Central memory CD8-positive, alpha-beta T cell (primary cell): ENCODE results near the gene GNG12.

ENCODE experiments used
- ATAC-seq: fragments of 150-1000 bp; cut with Tn5 transposase; replicated peaks from 2 replicates; pipeline ENCODE4 v1.10.0; 2022; ENCODE audit warnings: mild to moderate bottlenecking, moderate FRiP score, moderate number of reproducible peaks; ENCODE audit not compliant: poor library complexity, severe bottlenecking; ENCODE audit errors: extremely low read depth
- DNase-seq, 2 donors: peaks; one replicate each; pipeline ENCODE4 v3.0.0; 2021; ENCODE audit warnings: low spot score in 2 of 2
- H3K27ac Mint-ChIP-seq: one replicate; pipeline ENCODE4 v1.8.0; 2022; ENCODE audit warnings: low read depth, mild to moderate bottlenecking, moderate library complexity, mixed read lengths
- H3K27me3 Mint-ChIP-seq: one replicate; pipeline ENCODE4 v1.8.0; 2022; ENCODE audit warnings: mixed read lengths
- H3K36me3 Mint-ChIP-seq: one replicate; pipeline ENCODE4 v1.8.0; 2022; ENCODE audit warnings: mild to moderate bottlenecking, moderate library complexity, mixed read lengths; ENCODE audit not compliant: insufficient read depth
- H3K4me1 Mint-ChIP-seq: one replicate; pipeline ENCODE4 v1.8.0; 2022; ENCODE audit warnings: mixed read lengths
- H3K4me3 Mint-ChIP-seq: one replicate; pipeline ENCODE4 v1.8.0; 2022; ENCODE audit warnings: mild to moderate bottlenecking, moderate library complexity, mixed read lengths
- H3K9me3 Mint-ChIP-seq: one replicate; pipeline ENCODE4 v1.8.0; 2022; ENCODE audit warnings: mixed read lengths

The GNG12 gene

GRCh38 chr1:67710417-67710816 is 122.8 kb downstream of the GNG12 start:
- H3K27ac Mint-ChIP-seq = no peak overlapping the region

DNA sequence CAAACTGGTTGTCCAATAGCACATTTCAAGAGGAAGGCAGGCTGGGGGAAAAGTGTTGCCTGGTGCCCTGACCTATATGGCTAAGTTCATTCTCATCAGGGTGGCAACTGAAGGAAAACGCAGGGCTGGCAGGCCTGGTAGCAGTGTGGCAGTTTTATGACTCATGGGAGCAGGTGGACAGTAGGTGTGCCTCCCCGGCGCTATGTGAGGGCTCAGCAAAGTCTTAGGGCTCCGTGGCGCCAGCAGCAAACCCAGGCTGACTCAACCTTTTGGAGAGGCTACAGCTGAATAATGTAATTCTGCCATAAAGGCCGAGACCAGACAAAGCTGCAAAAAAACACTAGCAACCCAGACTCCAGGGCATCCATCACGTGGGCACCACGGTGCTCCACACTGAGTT is 124.7 kb downstream of the GNG12 start:
- Mint-ChIP-seq H3K4me1 (no peaks in the 10 kb centered on the region), H3K27ac (peak overlapping the region; percentile 38), H3K4me3 (no peak overlapping the region), H3K27me3 (no peaks in the 10 kb centered on the region), H3K9me3 (no peaks in the 10 kb centered on the region), H3K36me3 (no peaks in the 10 kb centered on the region)
- DNase-seq (no peak), ATAC-seq (no peak)

More at GRCh38 chr1:67710417-67710816, 122.8 kb downstream of the GNG12 start:
- no peak for DNase-seq
- no peak for ATAC-seq
- no peaks in the 10 kb centered on the region for H3K9me3 Mint-ChIP-seq
- H3K36me3 Mint-ChIP-seq = no peaks in the 10 kb centered on the region
- H3K4me1 Mint-ChIP-seq = no peaks in the 10 kb centered on the region
- no peaks in the 10 kb centered on the region for H3K27me3 Mint-ChIP-seq
- H3K4me3 Mint-ChIP-seq = no peak overlapping the region

DNA sequence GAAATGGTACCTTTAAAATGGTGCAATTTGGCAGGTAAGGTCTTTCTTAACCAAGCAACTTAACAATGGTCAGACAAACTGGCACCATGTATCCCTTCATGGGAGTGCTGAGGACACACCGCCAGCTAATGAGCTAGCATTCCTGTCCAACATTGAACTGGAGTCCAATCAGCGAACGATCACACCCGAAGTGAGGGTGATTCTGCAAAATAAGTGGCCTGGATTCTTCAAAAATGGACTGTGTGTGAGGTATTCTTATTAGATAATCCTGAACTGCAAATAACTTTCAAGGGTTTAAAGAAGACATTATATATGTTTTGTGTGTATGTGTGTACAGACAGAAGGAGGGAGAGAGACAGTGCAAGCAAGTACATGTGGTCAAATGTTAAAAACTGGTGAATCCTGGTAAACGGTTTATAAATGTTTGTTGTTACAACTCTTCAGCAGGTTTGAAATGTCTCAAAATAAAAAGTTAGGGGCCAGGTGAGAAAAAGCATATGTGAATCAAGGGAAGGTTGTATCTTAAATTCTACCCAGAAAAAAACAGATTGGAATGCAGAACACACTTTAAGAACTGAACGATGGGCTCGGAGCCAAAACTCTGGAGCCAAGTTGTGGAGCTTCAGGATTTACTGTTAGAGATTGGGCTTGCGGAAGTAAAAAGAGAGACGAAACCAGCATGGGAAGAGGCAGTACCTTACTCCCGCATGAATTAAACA is 127.4 kb downstream of the GNG12 start:
- no peak overlapping the region for H3K27ac Mint-ChIP-seq
- ATAC-seq (no peak), DNase-seq (no peak)
- no peaks in the 10 kb centered on the region for H3K27me3 Mint-ChIP-seq
- H3K4me3 Mint-ChIP-seq = no peak overlapping the region
- no peaks in the 10 kb centered on the region for H3K9me3 Mint-ChIP-seq
- H3K36me3 Mint-ChIP-seq = no peaks in the 10 kb centered on the region
- no peaks in the 10 kb centered on the region for H3K4me1 Mint-ChIP-seq

DNA sequence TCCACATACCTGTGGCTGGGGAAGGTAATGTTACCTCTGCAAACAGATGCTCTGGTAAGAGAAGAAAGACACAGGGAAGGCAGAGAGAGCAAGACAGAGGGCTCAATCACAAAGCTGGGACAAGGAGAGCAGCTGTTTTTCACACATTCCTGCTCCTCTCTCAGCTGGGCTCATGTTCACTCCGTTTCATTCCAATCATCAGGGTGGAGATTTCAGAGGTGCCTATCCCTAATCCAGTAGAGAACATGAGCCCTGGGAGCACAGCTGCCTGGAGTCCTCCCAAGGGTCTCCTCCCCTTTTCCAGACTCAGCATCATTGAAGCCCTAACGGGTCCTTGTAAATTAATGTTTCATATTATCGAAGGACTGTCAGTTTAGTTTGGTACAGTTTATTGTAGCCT is 128.9 kb downstream of the GNG12 start:
- Mint-ChIP-seq H3K36me3 (no peaks in the 10 kb centered on the region), H3K4me1 (no peaks in the 10 kb centered on the region), H3K27ac (no peak overlapping the region), H3K9me3 (no peaks in the 10 kb centered on the region), H3K4me3 (no peak overlapping the region), H3K27me3 (no peaks in the 10 kb centered on the region)
- no peak for DNase-seq
- no peak for ATAC-seq

DNA sequence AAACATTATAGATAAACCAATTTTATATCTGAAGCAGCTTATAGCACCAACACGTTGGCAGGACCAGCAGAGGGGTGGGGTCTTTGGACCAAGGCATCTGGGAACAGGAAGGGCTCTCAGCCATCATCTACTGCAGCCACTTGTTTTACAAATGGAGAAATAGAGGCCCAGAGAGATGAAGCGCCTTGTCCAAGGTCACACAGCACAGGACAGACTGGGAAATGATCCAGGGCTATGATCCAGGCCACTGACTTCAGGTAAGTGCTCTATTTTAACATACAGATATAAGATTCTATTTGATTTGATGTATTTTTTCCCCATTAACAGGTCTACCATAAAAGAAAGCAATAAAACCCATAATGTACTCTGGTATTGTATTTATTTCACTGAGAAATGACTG is 131.4 kb downstream of the GNG12 start:
- no peak for DNase-seq
- Mint-ChIP-seq H3K4me1 (no peaks in the 10 kb centered on the region), H3K4me3 (no peak overlapping the region), H3K36me3 (no peaks in the 10 kb centered on the region), H3K27me3 (no peaks in the 10 kb centered on the region), H3K27ac (no peak overlapping the region), H3K9me3 (no peaks in the 10 kb centered on the region)
- ATAC-seq = no peak

DNA sequence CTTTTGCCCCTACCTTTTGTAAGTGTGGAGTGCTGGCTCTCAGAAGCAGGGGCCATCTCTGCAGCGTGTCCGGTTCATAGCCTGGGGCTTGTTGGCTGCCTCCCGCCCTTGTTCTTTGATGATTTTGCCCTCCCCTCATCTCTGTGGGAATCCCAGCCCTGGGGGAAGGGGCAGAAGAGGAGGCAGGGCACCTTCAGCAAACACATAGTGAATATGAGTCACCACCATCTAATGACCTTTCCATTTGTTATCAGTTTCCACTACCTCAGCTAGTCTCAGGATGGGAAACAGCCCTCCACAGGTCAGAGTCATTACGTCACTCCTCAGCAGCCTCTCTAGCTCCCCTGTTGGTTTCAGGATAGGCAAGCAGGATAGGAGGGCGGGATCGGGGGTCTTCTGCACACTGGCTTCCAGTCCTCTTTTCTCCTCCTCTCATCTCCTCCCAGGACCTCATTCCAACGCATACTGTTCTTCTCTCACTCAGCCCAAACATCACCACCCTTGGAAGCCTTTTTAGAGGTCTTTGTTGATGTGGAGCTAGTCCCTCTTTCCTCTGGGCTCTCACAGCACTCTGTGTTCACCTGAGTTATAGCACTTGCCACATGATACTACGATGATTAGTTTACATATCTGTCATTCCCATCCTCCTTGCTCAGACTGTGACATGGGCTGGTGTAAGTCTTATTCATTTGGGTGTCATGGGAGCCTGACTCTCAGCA is 132.4 kb downstream of the GNG12 start:
- ATAC-seq = no peak
- H3K9me3 Mint-ChIP-seq = no peaks in the 10 kb centered on the region
- no peak overlapping the region for H3K27ac Mint-ChIP-seq
- no peaks in the 10 kb centered on the region for H3K27me3 Mint-ChIP-seq
- DNase-seq = no peak
- H3K4me3 Mint-ChIP-seq = no peak overlapping the region
- no peaks in the 10 kb centered on the region for H3K4me1 Mint-ChIP-seq
- H3K36me3 Mint-ChIP-seq = no peaks in the 10 kb centered on the region

DNA sequence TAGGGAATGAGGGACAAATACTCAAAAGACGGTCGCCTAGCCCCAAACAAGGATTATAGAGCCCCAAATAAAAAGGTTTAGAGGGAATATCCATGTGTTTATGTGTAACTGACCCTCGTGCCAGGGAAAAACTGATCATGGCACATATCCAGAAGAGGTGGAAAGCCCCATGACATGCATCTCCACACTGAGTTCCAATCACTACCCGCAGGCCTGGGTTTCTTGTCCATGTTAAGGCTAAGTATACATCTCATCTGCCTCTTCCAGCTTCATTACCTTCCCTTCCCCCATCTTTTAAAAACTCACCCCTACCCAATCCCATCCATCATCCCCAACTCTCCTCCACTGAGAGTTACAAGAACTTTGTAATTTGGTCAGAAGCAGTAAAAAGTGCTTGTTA is 133.0 kb downstream of the GNG12 start:
- Mint-ChIP-seq H3K36me3 (no peaks in the 10 kb centered on the region), H3K4me1 (no peaks in the 10 kb centered on the region), H3K9me3 (no peaks in the 10 kb centered on the region), H3K27ac (no peak overlapping the region), H3K4me3 (no peak overlapping the region), H3K27me3 (no peaks in the 10 kb centered on the region)
- no peak for DNase-seq
- ATAC-seq = no peak

DNA sequence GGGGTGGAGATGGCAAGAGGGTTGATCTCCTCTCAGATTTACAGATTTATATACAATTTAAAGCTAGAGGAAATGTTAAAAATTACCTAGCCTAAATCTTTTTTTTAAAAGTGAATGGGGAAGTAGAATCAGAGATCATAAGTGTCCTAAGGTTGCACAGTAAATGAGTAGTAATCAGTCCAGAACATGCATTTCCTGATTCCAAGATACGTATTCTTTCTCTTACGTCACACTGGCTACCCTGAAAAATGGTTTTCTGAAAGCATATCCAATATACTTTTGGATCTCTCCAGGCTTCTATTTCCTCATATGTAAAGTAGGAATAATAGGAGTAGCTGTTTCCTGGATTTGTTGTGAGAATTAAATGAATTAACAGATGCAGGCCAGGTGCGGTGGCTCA is 136.6 kb downstream of the GNG12 start:
- no peak for DNase-seq
- Mint-ChIP-seq H3K4me1 (no peaks in the 10 kb centered on the region), H3K4me3 (no peak overlapping the region), H3K27me3 (no peaks in the 10 kb centered on the region), H3K27ac (no peak overlapping the region), H3K36me3 (no peaks in the 10 kb centered on the region), H3K9me3 (no peaks in the 10 kb centered on the region)
- ATAC-seq = no peak

GRCh38 chr1:67695963-67696362 is 137.3 kb downstream of the GNG12 start:
- Mint-ChIP-seq H3K9me3 (no peaks in the 10 kb centered on the region), H3K4me1 (no peaks in the 10 kb centered on the region), H3K36me3 (no peaks in the 10 kb centered on the region), H3K4me3 (no peak overlapping the region), H3K27me3 (no peaks in the 10 kb centered on the region), H3K27ac (no peak overlapping the region)
- ATAC-seq (no peak), DNase-seq (no peak)

DNA sequence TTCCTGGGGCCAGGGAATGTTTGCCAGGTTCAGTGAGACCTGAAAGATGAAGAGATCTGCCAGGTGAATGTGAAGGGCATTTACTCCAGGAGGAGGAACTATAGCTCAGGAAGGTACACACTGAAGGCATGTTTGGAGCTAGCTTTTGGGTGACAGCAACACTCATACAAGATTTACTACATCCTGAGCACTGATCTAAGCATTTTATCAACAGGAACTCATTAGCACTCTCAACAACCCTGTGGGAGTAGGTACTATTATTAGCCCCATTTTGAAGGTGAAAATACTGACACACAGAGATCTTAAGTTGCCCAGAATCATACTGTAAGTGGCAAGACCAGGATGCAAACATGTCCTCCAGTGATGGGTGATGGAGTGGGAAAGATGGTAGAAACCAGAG is 141.6 kb downstream of the GNG12 start:
- Mint-ChIP-seq H3K36me3 (peaks cover 2% of the 10 kb centered on the region), H3K4me1 (peaks cover 5% of the 10 kb centered on the region), H3K4me3 (no peak overlapping the region), H3K27me3 (no peaks in the 10 kb centered on the region), H3K27ac (no peak overlapping the region), H3K9me3 (no peaks in the 10 kb centered on the region)
- DNase-seq (no peak), ATAC-seq (no peak)

DNA sequence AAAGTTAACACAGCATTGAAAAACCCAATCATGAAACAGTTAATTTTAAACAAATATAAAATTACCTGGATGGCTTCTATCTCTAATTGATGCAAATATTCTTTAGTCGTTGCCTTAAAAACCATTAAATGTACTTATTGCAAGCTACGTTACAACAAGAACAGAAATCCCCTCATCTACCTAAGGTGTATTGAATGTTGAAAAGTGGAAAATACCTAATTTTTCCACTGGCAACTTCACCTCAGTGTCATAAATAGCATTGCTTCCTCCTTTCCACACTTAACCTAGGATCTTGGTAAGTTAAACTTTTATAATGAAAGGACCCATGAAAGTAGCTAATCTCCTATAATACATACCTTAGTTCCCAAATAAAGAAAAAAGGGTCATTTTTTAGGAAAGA is 142.9 kb downstream of the GNG12 start:
- ATAC-seq (no peak), DNase-seq (no peak)
- Mint-ChIP-seq H3K4me1 (peaks cover 9% of the 10 kb centered on the region), H3K4me3 (no peak overlapping the region), H3K36me3 (peaks cover 7% of the 10 kb centered on the region), H3K27me3 (no peaks in the 10 kb centered on the region), H3K9me3 (no peaks in the 10 kb centered on the region), H3K27ac (no peak overlapping the region)

DNA sequence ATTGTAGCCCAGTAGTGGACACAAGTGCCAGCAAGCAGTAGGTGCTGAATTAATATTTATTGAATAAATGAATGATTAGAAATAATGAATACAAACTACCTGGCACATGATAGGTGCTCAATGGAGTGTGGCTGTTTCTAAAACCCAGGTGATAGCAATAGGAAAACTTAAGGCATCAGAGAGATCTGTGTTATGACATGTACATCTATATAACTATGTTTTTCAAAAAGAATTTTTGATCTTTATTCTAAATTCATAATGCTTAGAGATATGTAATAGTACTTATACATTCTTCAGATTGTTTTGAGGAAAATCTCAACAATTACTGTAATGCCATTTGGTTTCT is 143.3 kb downstream of the GNG12 start:
- H3K9me3 Mint-ChIP-seq = no peaks in the 10 kb centered on the region
- peaks cover 12% of the 10 kb centered on the region for H3K4me1 Mint-ChIP-seq
- no peak for ATAC-seq
- DNase-seq = no peak
- no peaks in the 10 kb centered on the region for H3K27me3 Mint-ChIP-seq
- no peak overlapping the region for H3K27ac Mint-ChIP-seq
- H3K4me3 Mint-ChIP-seq = no peak overlapping the region
- H3K36me3 Mint-ChIP-seq = peaks cover 9% of the 10 kb centered on the region

- no peak overlapping the region for H3K4me3 Mint-ChIP-seq
- no peak for DNase-seq
- peaks cover 17% of the 10 kb centered on the region for H3K4me1 Mint-ChIP-seq
- H3K27me3 Mint-ChIP-seq = no peaks in the 10 kb centered on the region
- no peak overlapping the region for H3K27ac Mint-ChIP-seq
- no peak for ATAC-seq
- no peaks in the 10 kb centered on the region for H3K9me3 Mint-ChIP-seq
- peaks cover 11% of the 10 kb centered on the region for H3K36me3 Mint-ChIP-seq
These were observed 143.8 kb downstream of the GNG12 start for GRCh38 chr1:67689267-67690017.
